SK-N-SH (cell line): ENCODE measurements around the gene EPB41L4A. TPM values are rescaled to one million over a fixed set of nuclear protein-coding genes. Genes with fewer than 3 reads are reported as not detected.

Experiments
- CTCF ChIA-PET: fragments of 300-600, 350-600 bp; formaldehyde crosslinking; extraction: SDS; loops from one replicate; lab custom pipeline; 2021; lab: Yijun Ruan, JAX
- POLR2A ChIA-PET: fragments of 350-600 bp; sonication (Branson Sonifier 250); formaldehyde crosslinking; extraction: SDS; loops from one replicate; lab custom pipeline; 2020; ENCODE audit warnings: antibody characterized with exemption, inconsistent platforms; lab: Yijun Ruan, JAX
- DNase-seq: peaks from one replicate; pipeline ENCODE4 v3.0.0; 2012
- H2AFZ ChIP-seq: fragments of 200-600 bp; sonication (generic); 2 replicates; pipeline ENCODE4 v1.8.1; 2016; ENCODE audit warnings: antibody characterized with exemption, mild to moderate bottlenecking, low read depth
- H3F3A ChIP-seq: fragments of 200-600 bp; sonication (generic); replicated peaks from 2 replicates; pipeline ENCODE3; 2016; ENCODE audit warnings: antibody characterized with exemption, mild to moderate bottlenecking; ENCODE audit not compliant: insufficient read depth
- H3K27ac ChIP-seq, 2 experiments: fragments of 200-500 bp in 1 of 2; fragments of 200-600 bp in 1 of 2; sonication (Bioruptor generic) in 1 of 2; sonication (generic), shearing (Covaris generic) in 1 of 2; 2 replicates each; pipeline versions ENCODE4 v1.5.1 to v1.6.1; 2014 to 2016; ENCODE audit warnings: low read depth in 2 of 2, inconsistent platforms in 1 of 2, low read length in 1 of 2, mild to moderate bottlenecking in 1 of 2, mixed read lengths in 1 of 2
- H3K27me3 ChIP-seq: fragments of 200-600 bp; sonication (generic), shearing (Covaris generic); 2 replicates; pipeline ENCODE4 v1.6.1; 2016; ENCODE audit warnings: mixed run types; ENCODE audit not compliant: insufficient read depth
- H3K36me3 ChIP-seq, 2 experiments: fragments of 200-500 bp in 1 of 2; fragments of 200-600 bp in 1 of 2; sonication (Bioruptor generic) in 1 of 2; sonication (generic) in 1 of 2; replicated peaks in 1 of 2; 2 replicates each; pipeline versions ENCODE3 to v1.5.1; 2014 to 2016; ENCODE audit warnings: low read length in 1 of 2, mild to moderate bottlenecking in 1 of 2; ENCODE audit not compliant: insufficient read depth in 2 of 2, control insufficient read depth in 1 of 2
- H3K4me1 ChIP-seq, 2 experiments: fragments of 200-500 bp in 1 of 2; fragments of 200-600 bp in 1 of 2; sonication (Bioruptor generic) in 1 of 2; sonication (generic), shearing (Covaris generic) in 1 of 2; 2 replicates each; pipeline versions ENCODE4 v1.5.1 to v1.6.1; 2014 to 2016; ENCODE audit warnings: low read depth in 1 of 2, low read length in 1 of 2, mixed run types in 1 of 2; ENCODE audit not compliant: insufficient read depth in 2 of 2, control insufficient read depth in 1 of 2
- H3K4me2 ChIP-seq: fragments of 200-600 bp; sonication (generic), shearing (Covaris generic); 2 replicates; pipeline ENCODE4 v1.6.1; 2017; ENCODE audit warnings: mixed run types
- H3K4me3 ChIP-seq, 2 experiments: fragments of 200-500 bp in 1 of 2; fragments of 200-600 bp in 1 of 2; sonication (Bioruptor generic) in 1 of 2; sonication (generic), shearing (Covaris generic) in 1 of 2; 2 replicates each; pipeline versions ENCODE4 v1.5.1 to v1.8.1; 2014 to 2016; ENCODE audit warnings: low read depth in 2 of 2, inconsistent platforms in 1 of 2, low read length in 1 of 2, mild to moderate bottlenecking in 1 of 2, mixed read lengths in 1 of 2, moderate library complexity in 1 of 2
- H3K79me2 ChIP-seq: fragments of 200-600 bp; sonication (generic); 2 replicates; pipeline ENCODE4 v1.8.1; 2017; ENCODE audit warnings: mild to moderate bottlenecking; ENCODE audit not compliant: insufficient read depth
- H3K9ac ChIP-seq: fragments of 200-600 bp; sonication (generic); 2 replicates; pipeline ENCODE4 v1.6.1; 2017; ENCODE audit warnings: mixed run types
- H3K9me2 ChIP-seq: fragments of 200-600 bp; sonication (generic); 2 replicates; pipeline ENCODE4 v1.6.1; 2017; ENCODE audit warnings: mixed run types
- H3K9me3 ChIP-seq: fragments of 200-600 bp; sonication (generic); 2 replicates; pipeline ENCODE4 v1.6.1; 2017; ENCODE audit warnings: mixed run types, mild to moderate bottlenecking, moderate library complexity
- H4K20me1 ChIP-seq: fragments of 200-600 bp; sonication (generic); 2 replicates; pipeline ENCODE4 v1.6.1; 2017; ENCODE audit warnings: mild to moderate bottlenecking, mixed run types; ENCODE audit not compliant: insufficient read depth
- CHD2 ChIP-seq: fragments of 150-350 bp; IDR thresholded peaks from 2 replicates; pipeline ENCODE4 v1.6.1; 2018; ENCODE audit warnings: low read length; ENCODE audit not compliant: partially characterized antibody
- EZH2phosphoT487 ChIP-seq: fragments of 200-600 bp; sonication (generic); IDR thresholded peaks from 2 replicates; pipeline ENCODE4 v1.6.1; 2017; ENCODE audit warnings: low read depth, mixed run types, mild to moderate bottlenecking, antibody characterized with exemption, moderate library complexity, borderline replicate concordance
- FOXM1 ChIP-seq: IDR thresholded peaks from 2 replicates; pipeline ENCODE4 v1.4.0; 2012; ENCODE audit warnings: low read depth, mild to moderate bottlenecking
- GABPA ChIP-seq: IDR thresholded peaks from 2 replicates; pipeline ENCODE4 v1.4.0; 2012; ENCODE audit warnings: low read depth, mild to moderate bottlenecking
- GATA2 ChIP-seq: sonication (generic); formaldehyde crosslinking; IDR thresholded peaks from 2 replicates; pipeline ENCODE4 v1.5.0; 2020; ENCODE audit warnings: mild to moderate bottlenecking, missing genetic modification reagents
- JUND ChIP-seq: IDR thresholded peaks from 2 replicates; pipeline ENCODE4 v1.4.0; 2012
- MAX ChIP-seq: IDR thresholded peaks from 2 replicates; pipeline ENCODE4 v1.4.0; 2012; ENCODE audit warnings: low read depth
- MEF2A ChIP-seq: IDR thresholded peaks from 2 replicates; pipeline ENCODE4 v1.4.0; 2012; ENCODE audit warnings: low read depth, borderline replicate concordance
- NRF1 ChIP-seq: IDR thresholded peaks from 2 replicates; pipeline ENCODE4 v1.6.1; 2012; ENCODE audit warnings: low read depth, mild to moderate bottlenecking, low read length
- RAD21 ChIP-seq: IDR thresholded peaks from 2 replicates; pipeline ENCODE4 v1.6.1; 2012; ENCODE audit warnings: mild to moderate bottlenecking, low read length
- SIN3A ChIP-seq: IDR thresholded peaks from 2 replicates; pipeline ENCODE4 v1.6.1; 2012; ENCODE audit warnings: low read depth, mild to moderate bottlenecking, low read length, moderate library complexity, borderline replicate concordance
- TAF1 ChIP-seq: IDR thresholded peaks from 2 replicates; pipeline ENCODE4 v1.6.1; 2012; ENCODE audit warnings: low read depth, mild to moderate bottlenecking, low read length, moderate library complexity, borderline replicate concordance
- TEAD4 ChIP-seq: IDR thresholded peaks from 2 replicates; pipeline ENCODE4 v1.4.0; 2012; ENCODE audit warnings: mild to moderate bottlenecking, borderline replicate concordance; ENCODE audit not compliant: insufficient read depth
- WGBS: methylation state at CpG from one replicate; pipeline ENCODE4 v1.1.6; 2017; ENCODE audit warnings: low lambda C conversion rate; 5-methylcytosine and 5-hydroxymethylcytosine counted together
- polyA plus RNA-seq, 3 experiments: library from polyadenylated mRNA; depleted of rRNA; stranded (reverse); fragments of >200 nt; gene quantifications; 2 replicates each; pipeline ENCODE4 v1.2.3, GENCODE V29; 2012
- TF ChIP-seq, protein P1 (sequence below): fragments of 150-350 bp; IDR thresholded peaks from 2 replicates; pipeline ENCODE4 v1.6.1; 2017; ENCODE audit warnings: antibody characterized with exemption, low read length, low read depth, borderline replicate concordance
- TF ChIP-seq, protein P2 (sequence below): fragments of 200-600 bp; sonication (generic); IDR thresholded peaks from 2 replicates; pipeline ENCODE4 v1.6.1; 2017; ENCODE audit warnings: antibody characterized with exemption, mild to moderate bottlenecking, moderate library complexity

Gene EPB41L4A
- polyA plus RNA-seq, 1 of the 3 experiments (the other 2 are of a cell fraction): 0.07 TPM

GRCh38 chr5:112306956-112307355 lies 112.1 kb downstream of the EPB41L4A start:
- no peak for DNase-seq
- H3K27ac ChIP-seq: no peak overlapping the region
- no peaks in the 10 kb centered on the region for H4K20me1 ChIP-seq
- no peak overlapping the region for H3K4me3 ChIP-seq
- H3K79me2 ChIP-seq: no peaks in the 10 kb centered on the region
- no peak overlapping the region for H2AFZ ChIP-seq
- H3K9me3 ChIP-seq: no peaks in the 10 kb centered on the region
- POLR2A ChIA-PET: no interaction called here
- H3K27me3 ChIP-seq: no peaks in the 10 kb centered on the region
- TF ChIP-seq JUND: no peak
- TF ChIP-seq, protein P1, sequence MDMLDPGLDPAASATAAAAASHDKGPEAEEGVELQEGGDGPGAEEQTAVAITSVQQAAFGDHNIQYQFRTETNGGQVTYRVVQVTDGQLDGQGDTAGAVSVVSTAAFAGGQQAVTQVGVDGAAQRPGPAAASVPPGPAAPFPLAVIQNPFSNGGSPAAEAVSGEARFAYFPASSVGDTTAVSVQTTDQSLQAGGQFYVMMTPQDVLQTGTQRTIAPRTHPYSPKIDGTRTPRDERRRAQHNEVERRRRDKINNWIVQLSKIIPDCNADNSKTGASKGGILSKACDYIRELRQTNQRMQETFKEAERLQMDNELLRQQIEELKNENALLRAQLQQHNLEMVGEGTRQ: no peak
- TF ChIP-seq MEF2A: no peak
- no peak for TF ChIP-seq RAD21
- no peak for TF ChIP-seq MAX
- no peak for TF ChIP-seq TEAD4
- TF ChIP-seq SIN3A: no peak
- no peak for TF ChIP-seq FOXM1
- no peak for TF ChIP-seq GABPA
- TF ChIP-seq EZH2phosphoT487: no peak
- H3K36me3 ChIP-seq: no peaks in the 10 kb centered on the region
- H3F3A ChIP-seq: no peaks in the 10 kb centered on the region
- no peak overlapping the region for H3K9ac ChIP-seq
- H3K4me1 ChIP-seq: no peaks in the 10 kb centered on the region; a peak in 1 of 4 replicates
- no peak overlapping the region for H3K4me2 ChIP-seq
- CTCF ChIA-PET: interaction anchor here (2.5 kb wide), 1 partner anchor 113 kb away, joined by 6 read pairs; no protein-coding TSS in a partner anchor
- no peaks in the 10 kb centered on the region for H3K9me2 ChIP-seq
- 32% methylated on average over 2 of the region's 2 CpGs for WGBS

- H3K27ac ChIP-seq: no peak overlapping the region
- ChIA-PET POLR2A (no interaction called here), CTCF (interaction anchor here (0.7 to 1.5 kb wide), 2 partner anchors 11 to 115 kb away, joined by 3 to 5 read pairs; no protein-coding TSS in a partner anchor)
- no peaks in the 10 kb centered on the region for H3K9me3 ChIP-seq
- H3K9ac ChIP-seq: no peak overlapping the region
- H3K27me3 ChIP-seq: no peaks in the 10 kb centered on the region
- H3K79me2 ChIP-seq: no peaks in the 10 kb centered on the region
- WGBS: 77% methylated on average over 2 of the region's 2 CpGs
- no peak for DNase-seq
- no peaks in the 10 kb centered on the region for H3F3A ChIP-seq
- H3K36me3 ChIP-seq: no peaks in the 10 kb centered on the region
- no peak overlapping the region for H3K4me2 ChIP-seq
- no peaks in the 10 kb centered on the region for H3K9me2 ChIP-seq
- H2AFZ ChIP-seq: no peak overlapping the region
- H3K4me3 ChIP-seq: no peak overlapping the region; a peak in 1 of 4 replicates
- H3K4me1 ChIP-seq: no peaks in the 10 kb centered on the region; a peak in 1 of 4 replicates
- H4K20me1 ChIP-seq: no peaks in the 10 kb centered on the region
- TF ChIP-seq GATA2 (CRISPR knock-in tag): no peak
- no peak for TF ChIP-seq CHD2
- TF ChIP-seq NRF1: no peak
- TF ChIP-seq, protein P2, sequence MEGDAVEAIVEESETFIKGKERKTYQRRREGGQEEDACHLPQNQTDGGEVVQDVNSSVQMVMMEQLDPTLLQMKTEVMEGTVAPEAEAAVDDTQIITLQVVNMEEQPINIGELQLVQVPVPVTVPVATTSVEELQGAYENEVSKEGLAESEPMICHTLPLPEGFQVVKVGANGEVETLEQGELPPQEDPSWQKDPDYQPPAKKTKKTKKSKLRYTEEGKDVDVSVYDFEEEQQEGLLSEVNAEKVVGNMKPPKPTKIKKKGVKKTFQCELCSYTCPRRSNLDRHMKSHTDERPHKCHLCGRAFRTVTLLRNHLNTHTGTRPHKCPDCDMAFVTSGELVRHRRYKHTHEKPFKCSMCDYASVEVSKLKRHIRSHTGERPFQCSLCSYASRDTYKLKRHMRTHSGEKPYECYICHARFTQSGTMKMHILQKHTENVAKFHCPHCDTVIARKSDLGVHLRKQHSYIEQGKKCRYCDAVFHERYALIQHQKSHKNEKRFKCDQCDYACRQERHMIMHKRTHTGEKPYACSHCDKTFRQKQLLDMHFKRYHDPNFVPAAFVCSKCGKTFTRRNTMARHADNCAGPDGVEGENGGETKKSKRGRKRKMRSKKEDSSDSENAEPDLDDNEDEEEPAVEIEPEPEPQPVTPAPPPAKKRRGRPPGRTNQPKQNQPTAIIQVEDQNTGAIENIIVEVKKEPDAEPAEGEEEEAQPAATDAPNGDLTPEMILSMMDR: no peak
- TF ChIP-seq TAF1: no peak
Observed at GRCh38 chr5:112304743-112305142, 114.3 kb downstream of the EPB41L4A start.
